ENCODE data around the gene RTCA. TPM values are rescaled to one million over a fixed set of nuclear protein-coding genes. Genes with fewer than 3 reads are reported as not detected.
"Not testable (repeated sequence)": the region's sequence is repeated elsewhere in the genome, so short reads cannot be mapped to it uniquely, and the experiment has no call there.

RTCA gene
- total RNA-seq, 1 experiment from 2014 or later = 77.0 TPM

GRCh38 chr1:100232156-100232555 lies 33.9 kb upstream of the RTCA start:
- no peaks in the 10 kb centered on the region for H3K9me2 ChIP-seq (replicated peaks; ENCODE audit: insufficient read depth, low read length)
- no peaks in the 10 kb centered on the region for H3K27me3 ChIP-seq (ENCODE audit: low read length)
- no peak overlapping the region for H3K4me3 ChIP-seq (ENCODE audit: low read length)
- no peak overlapping the region for H2AFZ ChIP-seq (ENCODE audit: low read length)
- H4K20me1 ChIP-seq (ENCODE audit: insufficient read depth, low read depth, low read length) = no peaks in the 10 kb centered on the region
- no peaks in the 10 kb centered on the region for H3K9me3 ChIP-seq (ENCODE audit: low read length)
- no peak for DNase-seq
- H3K36me3 ChIP-seq (ENCODE audit: insufficient read depth, low read length) = peaks cover 68% of the 10 kb centered on the region; the same call in 1 of the 2 replicates
- peaks cover 13% of the 10 kb centered on the region for H3K4me1 ChIP-seq (ENCODE audit: low read length)
- H3K9ac ChIP-seq (ENCODE audit: low read length) = no peak overlapping the region
- H3K27ac ChIP-seq (ENCODE audit: low read length) = no peak overlapping the region
- H3K79me2 ChIP-seq (ENCODE audit: low read length) = peaks cover 35% of the 10 kb centered on the region
- H3K4me2 ChIP-seq (ENCODE audit: low read depth, low read length, poor library complexity, severe bottlenecking) = no peak overlapping the region

DNA sequence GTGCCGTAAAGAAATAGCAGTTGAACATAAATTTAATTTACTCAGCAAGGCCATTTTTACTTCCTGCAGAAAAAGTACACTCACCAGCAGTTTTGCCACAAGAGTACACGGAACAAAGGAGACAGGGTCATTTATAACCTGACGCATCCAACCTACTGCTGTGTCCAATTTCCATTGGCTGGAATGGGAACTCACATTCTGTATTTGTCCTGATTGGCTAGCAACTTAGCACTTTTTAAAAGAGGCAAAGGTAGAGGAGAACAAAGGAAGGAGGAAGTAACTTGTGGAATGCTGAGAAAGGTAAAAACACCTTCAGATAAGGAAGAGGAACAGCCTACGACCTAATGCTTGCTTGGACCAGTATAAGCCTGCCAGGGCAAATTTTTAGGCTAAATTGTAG lies 32.5 kb upstream of the RTCA start:
- H3K36me3 ChIP-seq (ENCODE audit: insufficient read depth, low read length) = peaks cover 66% of the 10 kb centered on the region; the same call in 1 of the 2 replicates
- peaks cover 37% of the 10 kb centered on the region for H3K79me2 ChIP-seq (ENCODE audit: low read length)
- not testable (repeated sequence) for H3K27me3 ChIP-seq (ENCODE audit: low read length); H3K9me2 ChIP-seq (replicated peaks; ENCODE audit: insufficient read depth, low read length); H2AFZ ChIP-seq (ENCODE audit: low read length); H3K4me3 ChIP-seq (ENCODE audit: low read length); DNase-seq; H3K9me3 ChIP-seq (ENCODE audit: low read length); H3K4me2 ChIP-seq (ENCODE audit: low read depth, low read length, poor library complexity, severe bottlenecking); H3K9ac ChIP-seq (ENCODE audit: low read length); H3K27ac ChIP-seq (ENCODE audit: low read length); H4K20me1 ChIP-seq (ENCODE audit: insufficient read depth, low read depth, low read length)
- H3K4me1 ChIP-seq (ENCODE audit: low read length) = peaks cover 13% of the 10 kb centered on the region

DNA sequence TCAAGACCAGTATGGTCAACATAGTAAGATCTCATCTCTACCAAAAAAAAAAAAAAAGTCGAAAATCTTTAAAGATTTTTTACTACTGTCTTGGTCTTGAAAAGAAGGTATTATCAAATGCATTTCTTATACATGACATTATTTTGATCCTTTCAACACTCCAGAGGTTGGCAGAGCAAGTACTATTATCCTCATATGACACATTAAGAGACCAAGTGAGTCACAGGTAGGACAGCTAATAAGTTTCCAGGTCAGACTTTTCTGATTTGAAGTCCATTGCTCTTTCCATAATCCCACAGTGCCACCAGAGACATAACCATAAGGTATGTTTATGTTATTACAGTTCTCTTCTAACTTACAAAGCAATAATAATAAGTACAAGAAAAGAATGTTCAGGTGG lies 31.6 kb upstream of the RTCA start:
- H3K27ac ChIP-seq (ENCODE audit: low read length) = no peak overlapping the region
- H2AFZ ChIP-seq (ENCODE audit: low read length) = no peak overlapping the region
- no peaks in the 10 kb centered on the region for H3K9me2 ChIP-seq (replicated peaks; ENCODE audit: insufficient read depth, low read length)
- H3K4me2 ChIP-seq (ENCODE audit: low read depth, low read length, poor library complexity, severe bottlenecking) = no peak overlapping the region
- H3K4me1 ChIP-seq (ENCODE audit: low read length) = peaks cover 13% of the 10 kb centered on the region
- H3K9ac ChIP-seq (ENCODE audit: low read length) = no peak overlapping the region
- no peaks in the 10 kb centered on the region for H4K20me1 ChIP-seq (ENCODE audit: insufficient read depth, low read depth, low read length)
- peaks cover 46% of the 10 kb centered on the region for H3K79me2 ChIP-seq (ENCODE audit: low read length)
- no peak for DNase-seq
- no peaks in the 10 kb centered on the region for H3K27me3 ChIP-seq (ENCODE audit: low read length)
- H3K36me3 ChIP-seq (ENCODE audit: insufficient read depth, low read length) = peaks cover 70% of the 10 kb centered on the region; the same call in 1 of the 2 replicates
- no peaks in the 10 kb centered on the region for H3K9me3 ChIP-seq (ENCODE audit: low read length)
- no peak overlapping the region for H3K4me3 ChIP-seq (ENCODE audit: low read length)

GRCh38 chr1:100237091-100237490 lies 28.9 kb upstream of the RTCA start:
- Histone ChIP-seq H3K4me2 (ENCODE audit: low read depth, low read length, poor library complexity, severe bottlenecking) (no peak overlapping the region), H3K79me2 (ENCODE audit: low read length) (peaks cover 69% of the 10 kb centered on the region), H2AFZ (ENCODE audit: low read length) (no peak overlapping the region), H3K36me3 (ENCODE audit: insufficient read depth, low read length) (peaks cover 58% of the 10 kb centered on the region; the same call in 1 of the 2 replicates), H3K9me3 (ENCODE audit: low read length) (no peaks in the 10 kb centered on the region), H3K9me2 (replicated peaks; ENCODE audit: insufficient read depth, low read length) (no peaks in the 10 kb centered on the region), H3K9ac (ENCODE audit: low read length) (no peak overlapping the region), H3K27me3 (ENCODE audit: low read length) (no peaks in the 10 kb centered on the region), H3K4me3 (ENCODE audit: low read length) (no peak overlapping the region), H3K4me1 (ENCODE audit: low read length) (peaks cover 13% of the 10 kb centered on the region), H3K27ac (ENCODE audit: low read length) (no peak overlapping the region), H4K20me1 (ENCODE audit: insufficient read depth, low read depth, low read length) (no peaks in the 10 kb centered on the region)
- DNase-seq = no peak

- H3K4me3 ChIP-seq (ENCODE audit: low read length) = no peak overlapping the region
- no peaks in the 10 kb centered on the region for H3K9me3 ChIP-seq (ENCODE audit: low read length)
- no peaks in the 10 kb centered on the region for H3K27me3 ChIP-seq (ENCODE audit: low read length)
- H3K36me3 ChIP-seq (ENCODE audit: insufficient read depth, low read length) = peaks cover 32% of the 10 kb centered on the region; the same call in 1 of the 2 replicates
- H3K9me2 ChIP-seq (replicated peaks; ENCODE audit: insufficient read depth, low read length) = no peaks in the 10 kb centered on the region
- DNase-seq = no peak
- H3K4me2 ChIP-seq (ENCODE audit: low read depth, low read length, poor library complexity, severe bottlenecking) = no peak overlapping the region
- H3K27ac ChIP-seq (ENCODE audit: low read length) = no peak overlapping the region
- H3K79me2 ChIP-seq (ENCODE audit: low read length) = peaks cover 80% of the 10 kb centered on the region
- peaks cover 1% of the 10 kb centered on the region; the same call in 1 of the 2 replicates for H3K4me1 ChIP-seq (ENCODE audit: low read length)
- no peak overlapping the region for H2AFZ ChIP-seq (ENCODE audit: low read length)
- no peaks in the 10 kb centered on the region for H4K20me1 ChIP-seq (ENCODE audit: insufficient read depth, low read depth, low read length)
- H3K9ac ChIP-seq (ENCODE audit: low read length) = no peak overlapping the region
Measured at GRCh38 chr1:100239961-100240360, 26.1 kb upstream of the RTCA start.

DNA sequence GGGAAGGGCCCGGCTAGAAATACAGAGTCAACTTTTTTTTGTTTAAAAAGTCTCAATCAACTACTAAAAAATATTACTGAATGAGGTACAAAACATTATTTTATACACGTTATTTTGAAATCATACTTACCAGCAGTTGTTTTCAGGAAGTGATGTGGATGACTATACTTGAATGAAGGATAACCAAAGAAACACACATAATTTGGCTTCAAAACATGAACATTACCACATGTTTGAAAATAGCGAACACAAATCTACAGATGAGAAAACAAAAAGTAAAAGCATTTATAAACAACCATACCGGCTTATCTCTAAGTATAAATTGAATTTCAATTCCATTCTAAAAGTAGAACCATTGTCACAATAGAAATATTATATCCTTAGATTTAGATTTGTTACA lies 25.4 kb upstream of the RTCA start:
- Histone ChIP-seq H3K4me1 (ENCODE audit: low read length) (peaks cover 5% of the 10 kb centered on the region), H3K9ac (ENCODE audit: low read length) (no peak overlapping the region), H3K4me3 (ENCODE audit: low read length) (no peak overlapping the region), H3K9me2 (replicated peaks; ENCODE audit: insufficient read depth, low read length) (no peaks in the 10 kb centered on the region), H2AFZ (ENCODE audit: low read length) (no peak overlapping the region), H3K79me2 (ENCODE audit: low read length) (peaks cover 82% of the 10 kb centered on the region), H3K4me2 (ENCODE audit: low read depth, low read length, poor library complexity, severe bottlenecking) (no peak overlapping the region), H3K27ac (ENCODE audit: low read length) (no peak overlapping the region), H3K36me3 (ENCODE audit: insufficient read depth, low read length) (peaks cover 31% of the 10 kb centered on the region; the same call in 1 of the 2 replicates), H3K27me3 (ENCODE audit: low read length) (no peaks in the 10 kb centered on the region), H3K9me3 (ENCODE audit: low read length) (no peaks in the 10 kb centered on the region), H4K20me1 (ENCODE audit: insufficient read depth, low read depth, low read length) (no peaks in the 10 kb centered on the region)
- DNase-seq = no peak

- Histone ChIP-seq H2AFZ (ENCODE audit: low read length) (no peak overlapping the region), H3K27ac (ENCODE audit: low read length) (0 out of 2 replicates have a peak overlapping the region, but pooled peaks have one; percentile 31), H4K20me1 (ENCODE audit: insufficient read depth, low read depth, low read length) (no peaks in the 10 kb centered on the region), H3K79me2 (ENCODE audit: low read length) (peaks cover 75% of the 10 kb centered on the region), H3K9ac (ENCODE audit: low read length) (no peak overlapping the region), H3K4me2 (ENCODE audit: low read depth, low read length, poor library complexity, severe bottlenecking) (peak overlapping the region; percentile 30), H3K36me3 (ENCODE audit: insufficient read depth, low read length) (no peaks in the 10 kb centered on the region), H3K27me3 (ENCODE audit: low read length) (no peaks in the 10 kb centered on the region), H3K4me3 (ENCODE audit: low read length) (no peak overlapping the region), H3K9me3 (ENCODE audit: low read length) (no peaks in the 10 kb centered on the region), H3K9me2 (replicated peaks; ENCODE audit: insufficient read depth, low read length) (no peaks in the 10 kb centered on the region), H3K4me1 (ENCODE audit: low read length) (peaks cover 33% of the 10 kb centered on the region)
- DNase-seq = no peak
Measured at GRCh38 chr1:100246738-100247137, 19.3 kb upstream of the RTCA start.

- no peaks in the 10 kb centered on the region for H3K9me2 ChIP-seq (replicated peaks; ENCODE audit: insufficient read depth, low read length)
- peak overlapping the region; percentile 93 for H3K4me2 ChIP-seq (ENCODE audit: low read depth, low read length, poor library complexity, severe bottlenecking)
- no peaks in the 10 kb centered on the region for H4K20me1 ChIP-seq (ENCODE audit: insufficient read depth, low read depth, low read length)
- H3K4me3 ChIP-seq (ENCODE audit: low read length) = peak overlapping the region; percentile 98
- no peaks in the 10 kb centered on the region for H3K36me3 ChIP-seq (ENCODE audit: insufficient read depth, low read length)
- no peaks in the 10 kb centered on the region for H3K27me3 ChIP-seq (ENCODE audit: low read length)
- peak overlapping the region; percentile 97 for H3K9ac ChIP-seq (ENCODE audit: low read length)
- no peaks in the 10 kb centered on the region for H3K9me3 ChIP-seq (ENCODE audit: low read length)
- H3K27ac ChIP-seq (ENCODE audit: low read length) = peak overlapping the region; percentile 42; the same call in 1 of the 2 replicates
- H3K4me1 ChIP-seq (ENCODE audit: low read length) = peaks cover 33% of the 10 kb centered on the region
- peak overlapping the region; percentile 76; the same call in 1 of the 2 replicates for H2AFZ ChIP-seq (ENCODE audit: low read length)
- peak; percentile 55 for DNase-seq
- peaks cover 51% of the 10 kb centered on the region for H3K79me2 ChIP-seq (ENCODE audit: low read length)
Measured at GRCh38 chr1:100249155-100249536, 16.9 kb upstream of the RTCA start.

All from Karpas-422 (cell line).